Fibroblast of mammary gland (primary cell): ENCODE data around the gene HSPBP1.
"Not testable (repeated sequence)": the region's sequence is repeated elsewhere in the genome, so short reads cannot be mapped to it uniquely, and the experiment has no call there.

Experiments used
- DNase-seq: peaks from one replicate; pipeline ENCODE4 v3.0.0-alpha.2; 2010; ENCODE audit warnings: low read depth
- H3K4me3 ChIP-seq: 2 replicates; pipeline ENCODE4 v1.5.1; 2011; ENCODE audit warnings: low read depth, mild to moderate bottlenecking, low read length, moderate library complexity; ENCODE audit not compliant: control insufficient read depth
- TF ChIP-seq, protein P1 (sequence below): conservative IDR thresholded peaks from 2 replicates; pipeline ENCODE4 v1.5.1; 2011; ENCODE audit warnings: low read depth, low read length, inconsistent platforms; ENCODE audit not compliant: control insufficient read depth, insufficient read depth

Gene HSPBP1

GRCh38 chr19:55226788-55227187 lies 53.1 kb downstream of the HSPBP1 start:
- TF ChIP-seq, protein P1, sequence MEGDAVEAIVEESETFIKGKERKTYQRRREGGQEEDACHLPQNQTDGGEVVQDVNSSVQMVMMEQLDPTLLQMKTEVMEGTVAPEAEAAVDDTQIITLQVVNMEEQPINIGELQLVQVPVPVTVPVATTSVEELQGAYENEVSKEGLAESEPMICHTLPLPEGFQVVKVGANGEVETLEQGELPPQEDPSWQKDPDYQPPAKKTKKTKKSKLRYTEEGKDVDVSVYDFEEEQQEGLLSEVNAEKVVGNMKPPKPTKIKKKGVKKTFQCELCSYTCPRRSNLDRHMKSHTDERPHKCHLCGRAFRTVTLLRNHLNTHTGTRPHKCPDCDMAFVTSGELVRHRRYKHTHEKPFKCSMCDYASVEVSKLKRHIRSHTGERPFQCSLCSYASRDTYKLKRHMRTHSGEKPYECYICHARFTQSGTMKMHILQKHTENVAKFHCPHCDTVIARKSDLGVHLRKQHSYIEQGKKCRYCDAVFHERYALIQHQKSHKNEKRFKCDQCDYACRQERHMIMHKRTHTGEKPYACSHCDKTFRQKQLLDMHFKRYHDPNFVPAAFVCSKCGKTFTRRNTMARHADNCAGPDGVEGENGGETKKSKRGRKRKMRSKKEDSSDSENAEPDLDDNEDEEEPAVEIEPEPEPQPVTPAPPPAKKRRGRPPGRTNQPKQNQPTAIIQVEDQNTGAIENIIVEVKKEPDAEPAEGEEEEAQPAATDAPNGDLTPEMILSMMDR, result no peak
- no peak overlapping the region for H3K4me3 ChIP-seq
- no peak for DNase-seq

GRCh38 chr19:55226273-55226672 lies 53.6 kb downstream of the HSPBP1 start:
- TF ChIP-seq, protein P1, result no peak
- H3K4me3 ChIP-seq, result no peak overlapping the region
- DNase-seq, result no peak

- DNase-seq, result no peak
- TF ChIP-seq, protein P1, result no peak
- no peak overlapping the region for H3K4me3 ChIP-seq
These were observed 54.4 kb downstream of the HSPBP1 start for GRCh38 chr19:55225415-55225958.

DNA sequence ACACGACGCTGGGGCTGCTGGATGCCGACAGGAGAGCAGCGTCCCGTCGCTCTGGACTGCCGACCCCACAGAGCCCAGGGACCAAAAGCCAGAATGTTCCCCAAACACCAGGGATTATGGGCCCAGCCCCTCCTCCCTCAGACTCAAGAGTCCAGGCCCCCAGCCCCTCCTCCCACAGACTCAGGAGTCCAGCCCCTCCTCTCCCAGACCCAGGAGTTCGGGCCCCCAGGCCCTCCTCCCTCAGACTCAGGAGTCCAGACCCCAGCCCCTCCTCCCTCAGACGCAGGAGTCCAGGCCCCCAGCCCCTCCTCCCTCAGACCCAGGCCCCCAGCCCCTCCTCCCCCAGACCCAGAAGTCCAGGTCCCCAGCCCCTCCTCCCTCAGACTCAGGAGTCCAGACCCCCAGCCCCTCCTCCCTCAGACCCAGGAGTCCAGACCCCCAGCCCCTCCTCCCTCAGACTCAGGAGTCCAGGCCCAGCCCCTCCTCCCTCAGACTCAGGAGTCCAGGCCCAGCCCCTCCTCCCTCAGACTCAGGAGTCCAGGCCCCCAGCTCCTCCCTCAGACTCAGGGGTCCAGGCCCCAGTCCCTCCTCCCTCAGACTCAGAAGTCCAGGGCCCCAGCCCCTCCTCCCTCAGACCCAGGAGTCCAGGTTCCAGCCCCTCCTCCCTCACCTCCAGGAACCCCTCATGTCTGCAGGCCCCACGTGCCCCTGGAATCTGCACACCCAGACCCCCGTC lies 55.1 kb downstream of the HSPBP1 start:
- DNase-seq, H3K4me3 ChIP-seq: not testable (repeated sequence)

GRCh38 chr19:55224038-55224665 lies 55.8 kb downstream of the HSPBP1 start:
- TF ChIP-seq, protein P1, result no peak
- H3K4me3 ChIP-seq, result no peak overlapping the region
- DNase-seq, result no peak

DNA sequence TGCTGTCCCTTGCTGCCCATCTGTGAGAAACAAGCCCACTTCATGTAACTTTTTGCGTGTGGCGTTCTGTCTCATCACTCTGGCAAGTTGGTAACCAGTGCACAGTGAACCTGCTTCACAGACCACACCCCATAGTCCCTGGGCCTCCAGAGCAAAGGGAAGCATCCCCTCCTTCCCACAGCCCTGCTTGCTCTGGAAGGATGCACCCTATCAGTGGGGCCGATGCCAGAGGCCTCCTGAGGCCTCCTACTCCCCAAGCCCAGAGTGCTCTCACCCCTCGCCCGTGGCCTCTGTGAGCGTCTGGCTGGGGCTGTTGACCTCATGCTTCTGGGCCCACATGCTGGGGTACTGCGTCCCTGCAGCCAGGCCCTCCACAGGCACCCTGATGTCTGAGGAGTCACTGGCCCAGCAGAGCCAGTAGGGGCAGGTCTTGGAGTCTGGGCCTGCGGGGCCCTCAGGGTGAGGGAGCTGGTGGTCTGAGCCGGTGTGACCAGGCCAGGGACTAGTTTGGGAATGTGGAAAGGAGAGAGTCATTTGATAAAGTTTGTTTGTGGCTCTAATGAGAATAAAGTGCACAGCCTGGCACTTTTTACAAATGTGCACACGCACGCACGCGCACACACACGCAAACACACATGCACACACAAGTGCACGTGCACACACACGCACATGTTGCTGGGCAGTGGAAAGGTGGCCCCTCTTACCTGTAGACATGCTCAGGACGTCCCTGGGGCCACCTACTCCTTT lies 56.4 kb downstream of the HSPBP1 start:
- TF ChIP-seq, protein P1, result no peak
- DNase-seq, result no peak
- no peak overlapping the region for H3K4me3 ChIP-seq

DNA sequence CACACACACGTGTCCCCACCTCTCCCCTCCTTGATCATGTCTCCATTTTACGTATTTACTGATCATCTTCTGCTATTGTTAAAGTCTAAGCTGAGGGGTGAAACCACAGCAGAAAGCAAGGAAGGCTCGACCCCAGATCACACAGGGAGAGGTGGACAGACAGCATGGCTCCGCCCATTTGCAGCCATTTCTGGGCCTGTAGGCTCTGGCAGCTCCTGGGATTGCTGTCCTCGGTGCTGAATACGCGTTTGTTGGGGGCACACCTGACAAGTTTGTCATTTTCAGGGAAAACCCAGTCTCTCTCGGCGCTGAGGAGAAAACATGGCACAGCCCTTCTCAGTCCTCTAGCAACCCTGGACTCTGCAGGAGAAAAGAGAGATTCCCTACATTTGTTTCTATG lies 59.4 kb downstream of the HSPBP1 start:
- DNase-seq, result no peak
- no peak overlapping the region for H3K4me3 ChIP-seq
- TF ChIP-seq, protein P1, result no peak
